Gastrocnemius medialis (tissue), 4 donors: ENCODE data around the gene CELF1. TPM values are rescaled to one million over a fixed set of nuclear protein-coding genes. Genes with fewer than 3 reads are reported as not detected.

ENCODE experiments used
- ATAC-seq, 2 donors: fragments of 150-250 bp; one replicate each; pipeline ENCODE4 v1.9.1; 2016
- DNase-seq, 2 donors: peaks; one replicate each; pipeline ENCODE4 v3.0.0-alpha.2; 2019
- H3K27ac ChIP-seq, 4 donors: fragments of 200-600 bp; sonication (generic); 1 replicate in 1 of 4; 2 replicates in 3 of 4; pipeline ENCODE4 v1.5.1; 2016 to 2018; ENCODE audit warnings: mild to moderate bottlenecking in 2 of 4, moderate library complexity in 1 of 4
- H3K27me3 ChIP-seq, 3 donors: fragments of 200-600 bp; sonication (generic) in 2 of 3; 1 replicate in 1 of 3; 2 replicates in 2 of 3; pipeline versions ENCODE4 v1.5.1 to v1.6.0; 2016 to 2019; ENCODE audit warnings: mild to moderate bottlenecking in 1 of 3, moderate library complexity in 1 of 3
- H3K36me3 ChIP-seq, 2 donors: fragments of 200-600 bp; sonication (generic) in 1 of 2; one replicate each; pipeline ENCODE4 v1.5.1; 2017 to 2018
- H3K4me1 ChIP-seq, 2 donors: fragments of 200-600 bp; sonication (generic) in 1 of 2; one replicate each; pipeline ENCODE4 v1.5.1; 2016 to 2017; ENCODE audit warnings: mild to moderate bottlenecking in 2 of 2
- H3K4me3 ChIP-seq, 4 donors: fragments of 200-600 bp; sonication (generic) in 3 of 4; 1 replicate in 1 of 4; 2 replicates in 3 of 4; pipeline ENCODE4 v1.5.1; 2016 to 2019; ENCODE audit warnings: mild to moderate bottlenecking in 2 of 4
- H3K9me3 ChIP-seq, 3 donors: fragments of 200-600 bp; sonication (generic) in 2 of 3; 1 replicate in 1 of 3; 2 replicates in 2 of 3; pipeline ENCODE4 v1.5.1; 2016 to 2019
- CTCF ChIP-seq, 5 experiments: fragments of 450-650 bp in 3 of 5; fragments of 200-600 bp in 2 of 5; sonication (generic) in 2 of 5; IDR thresholded peaks in 4 of 5; conservative IDR thresholded peaks in 1 of 5; 1 replicate in 4 of 5; 2 replicates in 1 of 5; pipeline ENCODE4 v1.5.1; 2016 to 2019; ENCODE audit warnings: antibody characterized with exemption in 5 of 5, mild to moderate bottlenecking in 3 of 5, moderate library complexity in 3 of 5
- POLR2A ChIP-seq, 2 donors: fragments of 450-650 bp; IDR thresholded peaks; one replicate each; pipeline ENCODE4 v1.6.1; 2017; ENCODE audit warnings: antibody characterized with exemption in 2 of 2, mild to moderate bottlenecking in 2 of 2, moderate library complexity in 2 of 2
- in situ Hi-C, 4 donors: fragments of 200-750 bp; cut with MboI; loops; one replicate each; pipeline versions ENCODE4 v1.15.0 to v1.8.0; 2017; ENCODE audit warnings: low sequenced_read_pairs in 4 of 4
- intact Hi-C: fragments of 100-400 bp; cut with DNase I; formaldehyde crosslinking; loops from one replicate; pipeline ENCODE4 v1.15.1; 2023; ENCODE audit warnings: low total_unique reads
- total RNA-seq, 4 donors: library from RNA; depleted of rRNA; stranded (reverse); fragments of >200 nt; gene quantifications; one replicate each; pipeline versions ENCODE4 v1.1.0 to v1.2.3, GENCODE V29; 2016

CELF1 gene
- total RNA-seq, 4 donors from 2014 or later: 106 to 185 (median 136) TPM

- Histone ChIP-seq H3K4me3 (no peak overlapping the region), H3K36me3 (no peaks in the 10 kb centered on the region), H3K4me1 (peaks cover 71 to 82% of the 10 kb centered on the region in 2 donors), H3K9me3 (no peaks in the 10 kb centered on the region), H3K27ac (peak overlapping the region; percentile 13 to 89 (median 72)), H3K27me3 (no peaks in the 10 kb centered on the region)
- ATAC-seq (no peak), DNase-seq (no peak)
- intact Hi-C loops (no loop called here), in situ Hi-C loops (no loop called here)
- no peak for TF ChIP-seq POLR2A (IDR thresholded peaks at IDR 0.05)
- TF ChIP-seq CTCF (IDR thresholded peaks at IDR 0.05 in 4 of 5, conservative IDR thresholded peaks at IDR 0.05 in 1 of 5): no peak
Observed at GRCh38 chr11:47506795-47507562, 46.0 kb downstream of the CELF1 start.

- Histone ChIP-seq H3K27me3 (no peaks in the 10 kb centered on the region), H3K27ac (peak overlapping the region; percentile 37 to 89 (median 72)), H3K36me3 (no peaks in the 10 kb centered on the region), H3K9me3 (no peaks in the 10 kb centered on the region), H3K4me1 (peaks cover 67 to 82% of the 10 kb centered on the region in 2 donors), H3K4me3 (no peak overlapping the region)
- intact Hi-C loops: no loop called here
- in situ Hi-C loops: no loop called here
- ATAC-seq (no peak), DNase-seq (no peak)
- no peak for TF ChIP-seq CTCF (IDR thresholded peaks at IDR 0.05 in 4 of 5, conservative IDR thresholded peaks at IDR 0.05 in 1 of 5)
- TF ChIP-seq POLR2A (IDR thresholded peaks at IDR 0.05): no peak
Observed at GRCh38 chr11:47506373-47506772, 46.6 kb downstream of the CELF1 start.

GRCh38 chr11:47504910-47505309, 48.0 kb downstream of the CELF1 start:
- no peaks in the 10 kb centered on the region for H3K27me3 ChIP-seq
- peak overlapping the region in 3 of 4 donors; percentile 32 to 89 (median 87) for H3K27ac ChIP-seq
- H3K36me3 ChIP-seq: no peaks in the 10 kb centered on the region
- intact Hi-C loops: loop anchor here (5.0 kb wide), 1 partner anchor 47 kb away; the partner anchor contains the start of gene CELF1
- in situ Hi-C loops: no loop called here
- no peak for DNase-seq
- TF ChIP-seq POLR2A (IDR thresholded peaks at IDR 0.05) (no peak), CTCF (IDR thresholded peaks at IDR 0.05 in 4 of 5, conservative IDR thresholded peaks at IDR 0.05 in 1 of 5) (no peak)
- ATAC-seq: no peak
- H3K4me1 ChIP-seq: peaks cover 78 to 82% of the 10 kb centered on the region in 2 donors
- H3K9me3 ChIP-seq: no peaks in the 10 kb centered on the region
- H3K4me3 ChIP-seq: no peak overlapping the region

GRCh38 chr11:47503227-47503626, 49.7 kb downstream of the CELF1 start:
- no peak for ATAC-seq
- peaks cover 78 to 82% of the 10 kb centered on the region in 2 donors for H3K4me1 ChIP-seq
- intact Hi-C loops: loop anchor here (5.0 kb wide), 1 partner anchor 49 kb away; the partner anchor contains the start of gene CELF1

More at GRCh38 chr11:47503227-47503626, 49.7 kb downstream of the CELF1 start:
- DNase-seq: no peak
- TF ChIP-seq POLR2A (IDR thresholded peaks at IDR 0.05) (no peak), CTCF (IDR thresholded peaks at IDR 0.05 in 4 of 5, conservative IDR thresholded peaks at IDR 0.05 in 1 of 5) (no peak)
- in situ Hi-C loops: no loop called here
- no peak overlapping the region for H3K4me3 ChIP-seq
- no peaks in the 10 kb centered on the region for H3K27me3 ChIP-seq
- H3K27ac ChIP-seq: peak overlapping the region; percentile 30 to 83 (median 62)
- H3K9me3 ChIP-seq: no peaks in the 10 kb centered on the region
- H3K36me3 ChIP-seq: no peaks in the 10 kb centered on the region
